ENCODE measurements around the gene LAMB3. TPM values are rescaled to one million over a fixed set of nuclear protein-coding genes. Genes with fewer than 3 reads are reported as not detected.
A peak's percentile ranks its signal among the peaks of the same experiment; 100 is the strongest.

The LAMB3 gene
- total RNA-seq, 1 donor from 2014 or later, result 3.0 TPM

GRCh38 chr1:209634005-209634737, 18.1 kb downstream of the LAMB3 start:
- no peak for DNase-seq (ENCODE audit: low read depth in 2 of 2)

DNA sequence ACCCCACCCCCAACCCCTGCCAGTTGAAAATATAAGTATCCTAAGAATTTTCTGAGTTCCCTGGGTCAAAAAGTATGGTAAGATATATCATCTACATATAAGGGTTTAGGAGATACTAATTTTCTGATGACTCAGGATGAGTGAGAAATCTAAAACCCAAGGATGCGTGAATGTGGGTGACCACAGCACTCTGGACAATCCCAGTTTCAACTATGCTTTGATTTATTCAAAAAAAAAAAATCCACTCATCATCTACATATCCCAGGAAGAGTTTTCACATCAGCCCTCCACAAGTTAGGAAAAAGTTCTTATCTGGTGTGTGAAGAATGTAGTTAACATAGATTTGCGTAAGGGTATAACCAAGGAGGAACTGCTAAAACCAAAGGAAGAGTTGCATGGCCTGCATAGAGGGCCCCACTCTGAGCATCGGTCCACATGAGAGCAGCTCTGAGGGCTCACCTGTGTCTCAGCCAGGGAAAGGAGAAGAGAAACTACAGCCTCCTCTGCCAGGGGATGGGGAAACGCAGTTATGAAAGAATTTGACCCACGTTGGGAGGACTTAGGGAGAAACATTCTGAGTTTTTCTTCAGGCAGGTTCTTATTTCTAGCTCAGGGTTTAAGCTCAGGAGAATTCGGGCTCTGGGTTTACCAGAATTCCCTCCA, 18.8 kb downstream of the LAMB3 start:
- DNase-seq (ENCODE audit: low read depth in 2 of 2), result no peak

DNA sequence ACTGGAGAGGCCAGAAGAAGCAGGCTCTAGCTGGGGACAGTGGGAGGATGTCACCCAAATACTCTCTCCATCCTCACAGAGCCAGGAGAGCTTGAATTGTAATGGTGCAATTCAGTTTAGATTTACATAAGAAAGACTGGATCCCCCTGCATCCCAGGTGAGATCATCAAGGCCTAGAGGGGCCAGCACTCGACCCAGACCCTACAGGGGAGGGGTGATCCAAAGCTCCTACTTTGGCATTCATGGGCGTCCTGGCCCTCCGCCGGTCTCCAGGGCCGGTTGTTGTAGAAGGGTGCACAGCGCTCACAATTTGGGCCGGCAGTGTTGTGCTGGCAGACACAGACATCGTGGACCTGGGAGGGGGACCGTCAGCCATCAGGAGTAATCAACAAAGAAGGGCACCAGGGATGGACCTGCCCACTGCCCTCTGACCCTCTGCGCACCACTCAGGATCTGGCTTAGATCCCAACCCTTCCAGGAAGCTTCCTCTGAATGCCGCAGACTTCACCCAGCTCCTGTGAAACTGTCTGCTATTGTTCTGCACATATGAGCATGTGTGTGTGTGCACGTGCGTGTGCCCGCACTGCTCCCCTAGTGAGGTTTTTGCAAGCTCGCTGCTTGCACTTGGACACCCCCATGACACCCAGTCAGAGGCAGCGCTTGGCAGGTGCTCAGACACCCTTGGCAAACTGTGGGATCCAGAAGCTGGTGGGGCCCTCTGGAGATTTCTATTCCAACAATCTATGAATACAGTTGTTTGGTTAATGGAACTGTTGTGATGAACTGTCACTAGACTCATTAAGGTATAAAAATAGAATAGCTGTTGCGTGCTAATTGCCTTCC, 21.6 kb downstream of the LAMB3 start:
- peak in 1 of 2 donors; percentile 33 for DNase-seq (ENCODE audit: low read depth in 2 of 2)

DNA sequence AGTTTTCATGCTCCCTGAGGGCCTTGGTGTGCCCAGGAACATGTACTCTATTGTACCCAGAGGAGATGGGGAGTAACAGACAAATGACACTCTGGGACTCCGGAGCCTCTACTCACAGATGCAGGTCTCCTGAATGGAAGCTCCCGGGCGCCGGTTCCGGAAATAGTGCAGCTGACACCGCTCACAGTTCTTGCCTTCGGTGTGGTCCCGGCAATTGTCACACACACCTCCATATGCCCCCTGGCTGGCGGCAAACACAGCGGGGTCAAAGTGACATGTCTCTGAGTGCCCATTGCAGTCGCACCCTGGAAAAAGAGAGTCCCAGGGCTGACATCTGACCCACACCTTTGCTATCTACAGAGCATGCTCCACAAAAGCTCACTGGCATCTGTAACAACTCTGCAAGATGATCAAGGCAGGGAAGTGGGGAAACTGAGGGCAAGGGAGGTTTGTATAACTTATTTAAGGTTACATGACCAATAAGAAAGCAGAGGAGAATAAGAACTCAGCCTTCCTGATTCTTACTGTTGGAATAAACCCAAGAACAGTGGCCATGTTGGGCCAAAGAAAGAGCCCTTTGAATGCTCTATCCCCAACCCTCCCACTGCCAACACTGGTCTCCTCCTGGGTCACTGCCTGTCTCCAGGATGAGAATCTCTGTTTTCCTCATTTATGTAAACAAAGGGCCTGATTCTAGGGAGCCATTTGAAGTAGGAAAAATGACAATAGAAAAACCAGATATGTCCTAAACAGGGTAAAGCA, 22.4 kb downstream of the LAMB3 start:
- no peak for DNase-seq (ENCODE audit: low read depth in 2 of 2)

DNA sequence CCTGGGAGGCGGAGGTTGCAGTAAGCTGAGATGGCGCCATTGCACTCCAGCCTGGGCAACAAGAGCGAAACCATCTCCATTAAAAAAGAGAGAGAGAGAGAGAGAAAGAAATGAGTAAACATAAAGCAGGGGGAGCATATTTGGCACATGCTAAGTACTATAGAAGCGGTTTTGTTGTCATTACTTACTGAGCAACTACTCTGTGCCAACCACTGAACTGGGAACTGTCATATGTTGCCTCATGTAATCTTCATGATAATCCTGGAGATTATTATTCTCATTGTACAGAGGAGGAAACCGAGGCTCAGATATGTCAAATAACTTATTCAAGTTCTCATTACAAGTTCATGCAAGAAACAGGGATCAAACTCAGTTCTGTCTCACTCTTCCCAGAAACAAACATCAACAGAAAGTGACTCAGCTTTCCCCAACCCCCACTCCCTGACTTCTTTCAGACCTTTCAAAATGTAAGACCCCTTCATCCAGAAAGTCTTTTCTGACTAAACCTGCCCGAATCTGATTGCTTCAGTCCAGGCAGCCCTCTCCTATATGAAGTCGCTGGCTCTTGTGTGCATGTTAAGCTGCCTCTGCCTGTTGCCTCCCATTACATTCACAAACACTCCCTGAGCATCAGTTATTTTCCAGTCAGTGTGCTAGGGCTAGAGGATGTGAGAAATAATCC, 23.5 kb downstream of the LAMB3 start:
- DNase-seq (ENCODE audit: low read depth in 2 of 2), result no peak

GRCh38 chr1:209627732-209628196, 24.5 kb downstream of the LAMB3 start:
- DNase-seq (ENCODE audit: low read depth in 2 of 2), result peak; percentile 47 to 80

- DNase-seq (ENCODE audit: low read depth in 2 of 2), result no peak
Measured at GRCh38 chr1:209627027-209627731, 25.0 kb downstream of the LAMB3 start.

DNA sequence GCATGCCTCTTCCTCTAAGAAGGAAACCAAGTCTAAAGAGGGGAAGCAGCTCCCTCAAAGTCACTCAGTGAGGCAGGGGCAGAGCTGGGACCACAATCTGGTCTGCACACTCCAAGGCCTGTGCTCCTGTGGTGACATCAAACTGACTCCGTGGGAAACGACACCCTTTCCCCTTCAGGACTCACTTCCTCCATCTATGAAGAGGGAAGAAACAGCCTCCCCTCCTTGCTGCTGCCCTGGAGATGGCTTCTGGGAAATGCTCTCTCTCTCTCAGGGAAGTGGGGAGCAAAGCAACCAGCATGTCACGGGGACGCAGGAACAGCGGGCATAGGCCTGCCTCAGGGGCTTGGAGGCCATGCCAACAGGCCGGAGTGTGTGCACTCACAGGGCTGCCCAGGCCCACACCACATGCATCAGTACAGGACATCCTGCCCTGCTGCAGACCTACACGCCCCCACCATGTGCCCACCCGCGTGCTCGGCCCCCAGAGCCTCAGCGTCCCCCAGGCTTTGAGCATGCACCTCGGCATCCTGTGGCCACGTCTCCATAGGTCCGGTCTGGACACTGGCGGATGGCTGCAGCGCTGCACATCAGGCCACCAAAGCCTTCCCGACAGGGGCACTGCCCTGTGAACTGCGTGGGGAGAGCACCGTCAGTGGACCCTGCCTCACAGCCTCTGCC, 25.7 kb downstream of the LAMB3 start:
- DNase-seq (ENCODE audit: low read depth in 2 of 2), result no peak

GRCh38 chr1:209625791-209626285, 26.4 kb downstream of the LAMB3 start:
- no peak for DNase-seq (ENCODE audit: low read depth in 2 of 2)

- DNase-seq (ENCODE audit: low read depth in 2 of 2), result no peak
Measured at GRCh38 chr1:209624558-209625549, 27.4 kb downstream of the LAMB3 start.

DNA sequence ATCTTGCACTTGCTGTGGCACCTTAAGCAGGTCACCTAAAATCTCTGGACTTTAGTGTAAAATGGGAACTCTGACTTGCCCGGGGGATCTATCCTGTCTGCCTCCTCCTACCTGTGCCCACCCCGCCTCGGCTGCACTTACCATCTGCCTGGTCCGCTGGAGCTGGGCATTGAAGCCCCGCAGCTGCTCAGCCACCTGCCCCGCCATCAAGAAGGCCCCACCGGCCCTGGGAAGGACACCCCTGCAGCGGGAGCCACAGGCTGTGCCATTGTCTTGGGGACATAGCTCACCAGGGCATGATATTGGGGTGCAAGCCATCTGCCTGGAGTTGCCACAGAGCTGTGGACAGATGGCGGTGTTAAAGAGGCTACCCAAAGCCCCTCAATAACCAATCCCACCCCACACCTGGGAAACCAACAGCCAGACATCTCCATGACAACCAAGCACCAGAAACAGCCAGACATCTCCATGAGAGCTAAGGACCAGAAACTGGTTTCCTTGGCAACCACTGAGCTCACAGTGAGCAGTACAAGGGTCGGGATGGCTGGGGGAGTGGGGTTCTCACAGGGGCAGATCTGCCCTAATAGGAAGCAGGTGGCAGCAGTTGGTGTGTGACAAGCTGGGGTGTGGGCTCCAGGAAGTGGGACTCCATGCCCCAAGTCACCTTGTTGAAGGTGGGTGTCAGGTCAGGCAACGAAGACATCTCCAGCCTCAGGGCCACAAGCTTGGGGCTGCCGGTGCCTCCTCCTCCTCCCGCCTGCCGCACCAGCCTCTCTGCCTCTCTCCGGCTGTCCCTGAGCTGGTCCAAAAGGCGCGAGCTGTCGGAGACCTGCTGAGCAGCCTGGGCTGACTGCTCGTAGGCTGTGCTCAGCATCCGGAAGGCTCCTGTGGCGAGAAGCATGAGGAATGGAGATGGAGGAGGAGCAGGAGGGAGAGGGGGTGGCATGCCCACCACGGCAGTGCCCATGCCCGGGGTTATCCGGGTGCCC, 29.1 kb downstream of the LAMB3 start:
- DNase-seq (ENCODE audit: low read depth in 2 of 2), result no peak

GRCh38 chr1:209621741-209622655, 30.2 kb downstream of the LAMB3 start:
- DNase-seq (ENCODE audit: low read depth in 2 of 2), result no peak

- DNase-seq (ENCODE audit: low read depth in 2 of 2), result peak in 1 of 2 donors; percentile 30
Measured at GRCh38 chr1:209621286-209621685, 30.9 kb downstream of the LAMB3 start.

- DNase-seq (ENCODE audit: low read depth in 2 of 2), result no peak
Measured at GRCh38 chr1:209620487-209620884, 31.7 kb downstream of the LAMB3 start.

- no peak for DNase-seq (ENCODE audit: low read depth in 2 of 2)
Measured at GRCh38 chr1:209619696-209620486, 32.3 kb downstream of the LAMB3 start.

All from dermis microvascular lymphatic vessel endothelial cell (primary cell).